RPMI7951 (cell line): ENCODE results near the gene EEF1A2. TPM values are rescaled to one million over a fixed set of nuclear protein-coding genes. Genes with fewer than 3 reads are reported as not detected.

ENCODE experiments used
- DNase-seq: peaks from one replicate; pipeline ENCODE4 v3.0.0-alpha.2; 2012; ENCODE audit warnings: low read depth
- total RNA-seq: library from RNA; depleted of rRNA; stranded (reverse); fragments of >200 nt; shearing (Covaris generic); gene quantifications from 2 replicates; pipeline ENCODE4 v1.2.3, GENCODE V29; 2014

EEF1A2 gene
- total RNA-seq, 1 experiment from 2014 or later: 14.1 TPM

DNA sequence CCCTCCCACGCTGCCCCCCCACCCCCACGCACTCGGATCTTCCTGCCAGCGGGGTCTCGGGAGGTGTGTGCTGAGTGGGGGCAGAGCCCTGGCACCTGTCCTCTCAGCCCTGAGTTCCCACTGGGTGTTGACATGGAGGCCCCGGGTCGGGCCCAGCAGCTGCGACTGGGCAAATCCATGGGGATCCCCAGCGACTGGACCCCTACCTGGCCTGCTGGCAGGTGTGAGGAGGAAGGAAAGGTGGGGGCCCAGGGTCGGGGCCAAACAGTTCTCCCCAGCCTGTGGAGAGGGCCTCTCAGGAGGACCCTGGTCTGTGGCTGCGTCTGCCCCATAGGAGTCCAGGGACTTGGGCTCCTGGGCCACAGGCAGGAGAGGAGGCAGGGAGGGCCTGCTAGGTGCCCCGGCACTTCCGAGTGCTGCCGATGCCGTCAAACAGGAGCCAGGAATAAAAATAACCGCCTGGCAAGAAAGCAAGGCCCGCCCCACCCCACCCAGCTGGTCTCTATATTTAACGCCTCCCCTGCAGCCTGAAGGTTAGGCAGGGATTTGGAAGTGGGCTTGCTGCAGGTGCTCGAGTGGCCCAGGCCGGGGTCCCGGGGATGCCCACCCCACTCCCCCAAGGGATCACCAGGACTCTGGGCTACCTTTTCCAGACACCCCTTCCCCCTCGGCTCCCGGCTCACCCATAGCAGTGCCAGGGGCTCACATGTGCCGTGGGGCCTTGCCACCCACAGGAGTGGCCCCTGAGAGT lies 1.4 kb upstream of the EEF1A2 start:
- no peak for DNase-seq

DNA sequence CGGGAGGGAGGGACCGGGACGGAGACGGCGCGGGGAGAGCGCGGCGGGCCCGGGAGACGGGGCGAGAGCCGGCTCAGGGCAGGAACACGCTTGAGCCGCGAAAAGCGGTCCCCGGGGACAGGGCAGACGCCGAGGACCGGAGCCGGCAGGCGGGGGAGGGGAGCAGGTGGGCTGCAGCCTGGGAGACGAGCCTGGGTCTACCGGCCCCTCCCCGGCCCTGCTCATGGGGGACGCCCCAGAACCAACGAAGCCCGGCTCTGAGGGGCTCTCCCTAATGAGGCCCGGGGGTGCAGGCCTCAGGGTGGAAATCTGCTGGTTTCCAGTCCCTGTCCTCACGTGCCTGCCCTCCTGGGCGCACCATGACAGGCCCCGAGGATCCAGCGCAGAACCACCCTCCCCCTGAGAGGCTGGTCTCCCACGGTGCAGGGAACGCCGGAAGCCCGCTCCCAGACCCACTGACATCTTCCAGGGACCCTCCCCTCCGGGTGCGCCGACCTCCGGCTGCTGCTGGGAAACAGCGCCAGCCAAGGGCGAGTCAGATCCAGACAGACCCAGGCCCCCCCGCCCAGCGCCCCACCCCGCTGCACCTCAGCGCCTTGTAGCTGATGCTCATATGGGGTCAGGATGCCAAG lies 571 bp upstream of the EEF1A2 start:
- no peak for DNase-seq

DNA sequence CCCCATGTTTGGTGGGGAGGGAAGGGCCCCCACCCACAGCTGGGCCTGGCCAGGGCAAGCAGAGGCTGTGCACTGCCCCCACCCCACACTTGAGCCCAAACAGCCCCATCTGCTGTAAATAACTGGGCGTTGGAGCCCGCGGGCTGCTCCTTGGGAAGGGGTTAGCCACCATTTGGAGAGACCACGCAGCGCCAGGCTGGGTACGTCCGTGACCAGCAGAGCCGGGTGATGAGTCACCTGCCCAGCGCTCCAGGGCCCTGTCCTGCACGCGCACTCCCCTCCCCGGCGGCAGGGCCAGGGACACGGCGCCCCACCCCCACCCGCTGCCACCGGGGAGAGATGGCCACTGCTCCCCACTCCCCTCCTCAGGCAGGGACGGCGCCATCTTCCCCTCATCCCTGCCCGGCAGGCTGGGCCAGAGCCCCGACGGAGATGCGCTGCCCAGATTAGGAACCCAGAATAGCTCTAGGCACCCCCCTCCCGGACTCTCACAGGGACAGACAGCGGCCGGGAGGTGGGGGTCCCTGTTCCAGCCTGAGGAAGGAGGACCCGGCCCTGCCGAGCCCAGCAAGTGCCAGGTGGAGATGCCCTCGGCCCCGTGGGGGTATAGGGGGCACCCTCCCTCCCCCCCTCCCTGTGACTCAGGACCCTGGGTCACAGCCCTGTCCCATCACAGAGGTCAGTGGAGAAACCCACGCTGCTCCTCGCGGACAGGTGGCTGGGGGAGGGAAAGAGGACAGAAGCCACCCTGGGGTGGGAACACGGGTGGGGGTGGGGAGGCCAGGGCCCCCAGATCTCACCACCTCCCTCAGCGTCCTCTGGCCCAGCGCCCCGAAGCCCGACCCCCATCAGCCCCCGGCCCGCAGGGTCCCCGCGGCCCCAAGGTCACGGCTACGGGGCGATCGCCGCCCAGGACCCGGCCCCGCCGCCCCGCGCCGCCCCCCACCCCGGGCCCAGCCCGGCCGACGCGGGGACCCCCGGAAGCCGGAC lies 642 bp downstream of the EEF1A2 start:
- DNase-seq: peak; percentile 79

DNA sequence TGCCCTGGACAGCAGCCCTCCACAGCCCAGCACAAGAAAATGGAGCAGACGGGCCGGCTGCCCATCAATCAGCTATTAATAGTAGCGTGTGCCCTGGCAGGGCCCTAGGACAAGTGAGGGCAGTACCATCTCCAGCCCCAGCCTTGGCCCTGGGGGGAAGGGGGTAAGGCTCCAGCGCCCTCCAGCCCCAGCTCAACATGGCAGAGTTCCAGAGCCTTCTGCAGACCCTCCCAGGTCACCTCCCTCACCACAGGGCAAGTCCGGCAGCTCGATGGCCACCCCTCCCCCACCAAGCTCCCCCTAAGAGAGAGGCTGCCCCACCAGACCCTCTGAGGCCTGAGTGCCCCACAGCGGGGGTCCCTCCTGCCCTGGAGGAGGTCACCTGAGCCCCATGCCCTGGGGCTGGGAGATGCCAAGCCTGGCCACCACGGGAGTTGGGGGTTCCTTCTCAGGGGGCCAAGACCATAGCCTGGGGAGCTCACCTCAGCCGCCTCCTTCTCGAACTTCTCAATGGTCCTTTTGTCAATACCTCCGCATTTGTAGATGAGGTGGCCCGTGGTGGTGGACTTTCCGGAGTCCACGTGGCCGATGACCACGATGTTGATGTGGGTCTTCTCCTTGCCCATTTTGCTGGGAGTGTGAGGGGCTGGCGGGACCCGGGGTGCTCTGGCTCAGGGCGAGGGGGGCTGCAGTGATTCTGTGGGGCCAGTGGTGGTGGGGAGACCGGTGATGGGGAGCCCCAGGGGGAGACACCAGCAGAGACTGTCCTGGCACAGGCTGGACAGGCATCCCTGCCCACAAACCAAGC lies 1.5 kb downstream of the EEF1A2 start:
- DNase-seq: no peak

DNA sequence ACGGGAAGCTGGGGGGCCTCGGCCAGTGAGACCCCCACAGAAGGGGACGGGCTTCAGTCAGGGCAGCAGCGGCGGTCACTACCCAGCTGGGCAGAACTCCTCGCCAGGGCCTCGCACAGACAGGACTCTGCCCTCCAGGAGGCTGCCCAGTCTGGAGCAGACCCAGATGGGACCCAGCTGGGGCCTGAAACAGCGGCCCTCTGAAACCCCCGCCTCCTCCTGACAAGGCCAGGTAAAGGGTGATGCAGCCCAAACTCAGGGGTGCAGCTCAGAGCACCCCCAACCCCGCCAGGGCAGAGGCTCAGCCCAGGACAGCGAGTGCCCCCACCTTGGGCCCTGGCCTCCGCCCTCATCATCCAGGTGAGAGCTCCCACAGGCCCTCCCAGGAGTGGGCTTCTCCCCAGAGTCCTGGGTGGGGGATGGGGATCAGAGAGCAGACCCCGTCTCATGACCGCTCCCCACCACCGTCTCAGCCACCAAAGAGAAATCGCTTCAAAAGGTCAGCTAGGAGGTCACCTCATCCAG lies 2.2 kb downstream of the EEF1A2 start:
- no peak for DNase-seq

DNA sequence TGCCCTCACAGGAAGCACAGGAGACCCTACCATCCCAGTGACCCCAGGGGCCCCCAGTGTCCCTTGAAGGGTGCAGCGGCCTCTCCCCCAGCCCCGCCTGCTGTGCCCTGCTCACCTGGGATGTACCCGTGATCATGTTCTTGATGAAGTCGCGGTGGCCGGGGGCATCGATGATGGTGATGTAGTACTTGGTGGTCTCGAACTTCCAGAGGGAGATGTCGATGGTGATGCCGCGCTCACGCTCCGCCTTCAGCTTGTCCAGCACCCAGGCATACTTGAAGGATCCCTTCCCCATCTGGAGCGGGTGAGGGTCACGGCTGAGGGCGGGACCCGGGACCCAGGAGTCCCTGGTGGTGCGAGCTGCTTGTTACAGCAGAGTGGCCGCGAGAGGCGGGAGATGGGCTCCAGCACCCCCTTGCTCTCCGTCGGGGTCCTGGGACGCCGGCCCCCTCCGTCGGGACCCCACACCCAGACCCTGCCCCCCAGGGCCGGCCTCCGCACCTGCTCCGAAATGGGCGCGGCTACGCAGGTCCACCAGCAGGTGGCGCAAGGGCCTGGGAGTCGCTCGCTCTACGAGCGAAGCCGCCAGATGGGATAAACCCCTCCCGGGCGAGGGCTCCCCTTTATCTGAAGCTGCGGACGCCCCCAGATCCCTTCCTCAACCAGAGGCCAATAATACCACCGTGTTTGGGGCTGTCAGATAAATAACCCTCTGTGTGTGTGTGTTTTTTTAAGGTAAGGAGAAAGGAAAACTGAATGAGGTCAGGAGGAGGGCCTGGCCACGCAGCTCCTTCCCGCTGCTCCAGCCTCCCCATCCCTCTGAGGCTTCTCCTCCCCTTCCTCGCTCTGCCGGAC lies 2.9 kb downstream of the EEF1A2 start:
- peak; percentile 53 for DNase-seq

DNA sequence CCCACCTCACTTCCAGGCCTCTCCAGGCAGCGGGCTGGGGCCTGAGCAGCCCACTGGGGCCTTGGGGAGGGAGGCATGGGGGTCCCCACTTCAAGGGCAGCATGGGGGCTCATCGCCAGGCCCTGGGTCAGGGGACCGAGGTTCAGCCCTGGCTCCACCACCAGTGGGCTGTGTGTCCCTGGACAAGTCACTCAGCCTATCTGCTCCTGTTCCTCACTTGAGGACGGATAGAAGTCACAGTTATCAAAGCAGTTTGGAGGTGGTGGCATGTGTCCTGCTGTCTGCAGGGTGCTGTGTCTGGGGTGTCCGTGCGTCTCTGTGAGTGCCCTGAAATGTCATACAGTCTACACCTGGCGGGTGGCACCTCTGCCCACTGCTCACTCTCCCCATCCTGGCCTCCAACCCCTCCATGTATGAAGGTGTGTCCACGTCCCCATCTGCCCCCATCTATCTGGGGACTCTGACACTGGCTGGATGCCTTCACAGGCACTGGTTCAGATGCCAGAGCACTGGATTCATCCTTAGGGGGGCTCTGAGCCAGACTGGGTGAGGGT lies 3.6 kb downstream of the EEF1A2 start:
- DNase-seq: no peak

DNA sequence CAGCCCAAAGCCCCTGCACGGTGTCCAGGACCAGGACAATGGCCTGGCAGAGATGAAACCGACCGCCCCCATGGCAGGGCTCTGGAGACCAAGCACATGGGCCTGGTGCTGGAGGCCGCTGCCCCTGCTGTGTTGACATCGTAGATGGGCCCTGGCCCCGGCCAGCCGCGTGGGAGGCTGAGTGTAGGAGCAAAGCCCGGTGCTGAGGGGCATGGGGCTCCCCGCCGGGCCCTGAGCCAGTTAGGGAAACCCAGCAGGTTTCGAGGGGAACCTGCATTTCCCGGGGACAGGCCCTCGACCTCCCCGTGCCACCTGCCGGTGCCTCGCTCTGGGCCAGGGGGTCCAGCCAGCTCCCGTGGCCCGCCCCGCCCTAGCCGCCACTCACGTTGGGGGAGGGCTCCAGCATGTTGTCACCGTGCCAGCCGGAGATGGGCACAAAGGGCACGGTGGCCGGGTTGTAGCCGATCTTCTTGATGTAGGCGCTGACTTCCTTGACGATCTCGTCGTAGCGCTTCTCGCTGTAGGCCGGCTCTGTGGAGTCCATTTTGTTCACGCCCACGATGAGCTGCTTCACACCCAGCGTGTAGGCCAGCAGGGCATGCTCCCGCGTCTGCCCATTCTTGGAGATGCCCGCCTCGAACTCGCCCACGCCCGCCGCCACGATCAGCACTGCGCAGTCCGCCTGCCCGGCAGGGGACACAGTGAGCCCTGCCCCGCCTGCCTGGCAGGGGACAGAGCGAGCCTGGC lies 4.3 kb downstream of the EEF1A2 start:
- no peak for DNase-seq

DNA sequence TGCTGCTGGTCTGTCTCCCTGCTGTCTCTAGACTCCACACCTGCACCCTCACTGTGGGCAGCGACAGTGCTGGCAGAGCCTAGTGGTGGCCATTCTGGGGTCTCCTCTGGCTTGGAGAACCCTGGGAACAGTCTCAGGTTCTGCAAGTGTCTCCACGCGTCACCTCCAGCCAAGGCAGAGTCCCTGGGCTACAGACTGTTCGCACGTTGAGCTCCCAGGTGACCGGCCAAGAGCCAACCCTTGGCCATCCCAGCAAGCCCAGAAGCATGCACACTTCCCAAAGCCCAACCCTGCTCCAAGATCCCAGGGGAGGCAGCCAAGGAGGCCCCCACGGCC lies 4.8 kb downstream of the EEF1A2 start:
- no peak for DNase-seq

DNA sequence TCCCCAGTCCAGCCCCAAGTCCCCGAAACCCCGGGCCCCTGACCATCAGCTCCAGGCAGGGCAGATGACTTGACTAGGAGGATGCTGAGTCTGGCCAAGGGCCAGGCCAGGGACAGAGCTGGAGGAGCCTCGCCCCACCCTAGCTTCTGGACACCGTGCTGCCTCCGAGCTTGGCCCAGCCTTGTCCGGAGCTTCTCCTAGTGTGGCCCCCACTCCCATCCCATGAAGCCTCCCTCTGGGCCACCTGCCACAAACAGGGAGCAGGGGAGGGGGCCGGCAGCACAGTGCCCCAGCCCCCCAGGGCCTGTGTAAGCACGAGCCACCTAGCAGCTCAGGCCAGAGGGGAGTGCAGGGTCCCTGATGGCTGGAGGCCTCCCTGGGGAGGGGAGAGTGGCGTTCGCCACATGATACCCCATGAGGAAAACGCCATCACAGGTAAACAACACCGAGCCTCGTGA lies 5.3 kb downstream of the EEF1A2 start:
- DNase-seq: no peak

DNA sequence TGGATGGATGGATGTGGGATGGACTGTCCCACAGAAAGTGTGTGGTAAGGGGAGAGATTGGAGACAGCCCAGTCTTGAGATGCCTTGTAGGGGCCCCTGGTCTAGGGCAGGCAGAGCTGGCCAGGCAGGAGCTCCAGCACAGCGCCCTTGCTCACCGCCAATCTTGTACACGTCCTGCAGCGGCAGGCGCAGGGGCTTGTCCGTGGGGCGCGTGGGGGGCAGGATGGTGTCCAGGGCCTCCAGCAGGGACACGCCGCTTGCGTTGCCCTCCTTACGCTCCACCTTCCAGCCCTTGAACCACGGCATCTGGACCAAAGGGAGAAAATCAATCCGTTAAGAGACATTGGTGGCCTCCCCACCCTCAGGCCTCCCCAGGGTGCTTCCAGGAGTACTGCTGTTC lies 5.9 kb downstream of the EEF1A2 start:
- DNase-seq: no peak

DNA sequence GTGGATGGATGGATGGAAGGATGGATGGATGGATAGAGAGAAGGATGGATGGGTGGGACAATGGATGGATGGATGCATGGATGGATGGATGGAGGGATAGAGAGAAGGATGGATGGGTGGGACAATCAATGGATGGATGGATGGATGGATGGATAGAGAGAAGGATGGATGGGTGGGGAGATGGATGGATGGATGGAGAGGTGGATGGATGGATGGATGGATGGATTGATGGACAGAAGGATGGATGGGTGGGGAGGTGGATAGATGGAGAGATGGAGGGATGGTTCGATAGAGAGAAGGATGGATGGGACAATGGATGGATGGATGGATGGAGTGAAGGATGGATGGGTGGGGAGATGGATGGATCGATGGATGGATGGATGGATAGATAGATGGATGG lies 6.4 kb downstream of the EEF1A2 start:
- DNase-seq: no peak

DNA sequence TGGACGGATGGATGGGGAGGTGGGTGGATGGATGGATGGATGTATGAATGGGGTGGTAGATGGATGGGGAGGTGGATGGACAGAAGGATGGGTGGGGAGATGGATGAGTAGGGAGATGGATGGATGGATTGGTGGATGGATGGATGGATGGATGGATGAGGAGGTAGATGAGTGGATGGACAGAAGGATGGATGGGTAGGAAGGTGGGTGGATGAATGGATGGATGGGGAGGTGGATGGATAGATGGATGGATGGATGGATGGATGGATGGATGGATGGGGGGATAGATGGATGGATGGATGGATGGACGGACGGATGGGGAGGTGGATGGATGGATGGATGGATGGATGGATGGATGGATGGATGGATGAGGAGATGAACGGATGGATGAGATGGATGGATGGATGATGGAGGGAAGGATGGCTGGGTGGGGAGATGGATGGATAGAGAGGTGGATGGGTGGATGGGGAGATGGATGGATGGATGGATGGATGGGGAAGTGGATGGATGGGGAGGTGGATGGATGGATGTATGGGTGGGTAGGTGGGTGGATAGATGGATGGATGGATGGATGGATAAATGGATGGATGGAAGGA lies 7.2 kb downstream of the EEF1A2 start:
- no peak for DNase-seq

DNA sequence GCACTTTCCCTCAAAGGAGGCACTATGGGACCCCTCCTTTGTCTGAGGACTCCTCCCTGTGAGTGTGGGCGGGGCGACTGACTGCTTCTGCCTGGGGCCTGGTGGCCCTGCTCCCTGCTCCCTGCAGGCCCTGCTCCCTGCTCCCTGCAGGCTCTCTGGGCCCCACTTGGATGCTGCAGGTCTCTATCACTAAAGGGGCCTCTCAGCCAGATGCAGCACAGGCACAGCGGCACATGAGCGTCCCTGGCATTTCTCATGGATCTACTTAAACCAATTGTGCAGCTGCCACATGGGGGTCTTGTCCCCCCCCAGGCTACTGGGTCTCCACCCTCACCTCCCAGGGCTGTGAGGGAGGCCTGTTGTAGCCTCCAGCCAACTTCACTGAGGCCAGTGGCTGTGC lies 7.8 kb downstream of the EEF1A2 start:
- DNase-seq: no peak

DNA sequence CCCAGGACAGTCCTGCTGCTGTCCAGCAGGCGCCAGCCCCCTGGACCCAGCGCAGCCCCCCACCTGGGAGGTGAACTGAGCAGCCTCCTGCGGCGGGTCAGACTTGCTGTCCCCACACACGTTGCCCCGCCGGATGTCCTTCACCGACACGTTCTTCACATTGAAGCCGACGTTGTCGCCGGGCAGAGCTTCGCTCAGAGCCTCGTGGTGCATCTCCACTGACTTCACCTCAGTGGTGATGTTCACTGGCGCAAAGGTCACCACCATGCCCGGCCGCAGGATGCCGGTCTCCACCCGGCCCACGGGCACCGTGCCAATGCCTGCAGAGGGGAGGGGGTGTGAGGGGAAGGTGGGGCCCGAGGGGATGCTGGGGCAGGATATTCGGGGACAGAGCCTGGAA lies 8.5 kb downstream of the EEF1A2 start:
- no peak for DNase-seq

DNA sequence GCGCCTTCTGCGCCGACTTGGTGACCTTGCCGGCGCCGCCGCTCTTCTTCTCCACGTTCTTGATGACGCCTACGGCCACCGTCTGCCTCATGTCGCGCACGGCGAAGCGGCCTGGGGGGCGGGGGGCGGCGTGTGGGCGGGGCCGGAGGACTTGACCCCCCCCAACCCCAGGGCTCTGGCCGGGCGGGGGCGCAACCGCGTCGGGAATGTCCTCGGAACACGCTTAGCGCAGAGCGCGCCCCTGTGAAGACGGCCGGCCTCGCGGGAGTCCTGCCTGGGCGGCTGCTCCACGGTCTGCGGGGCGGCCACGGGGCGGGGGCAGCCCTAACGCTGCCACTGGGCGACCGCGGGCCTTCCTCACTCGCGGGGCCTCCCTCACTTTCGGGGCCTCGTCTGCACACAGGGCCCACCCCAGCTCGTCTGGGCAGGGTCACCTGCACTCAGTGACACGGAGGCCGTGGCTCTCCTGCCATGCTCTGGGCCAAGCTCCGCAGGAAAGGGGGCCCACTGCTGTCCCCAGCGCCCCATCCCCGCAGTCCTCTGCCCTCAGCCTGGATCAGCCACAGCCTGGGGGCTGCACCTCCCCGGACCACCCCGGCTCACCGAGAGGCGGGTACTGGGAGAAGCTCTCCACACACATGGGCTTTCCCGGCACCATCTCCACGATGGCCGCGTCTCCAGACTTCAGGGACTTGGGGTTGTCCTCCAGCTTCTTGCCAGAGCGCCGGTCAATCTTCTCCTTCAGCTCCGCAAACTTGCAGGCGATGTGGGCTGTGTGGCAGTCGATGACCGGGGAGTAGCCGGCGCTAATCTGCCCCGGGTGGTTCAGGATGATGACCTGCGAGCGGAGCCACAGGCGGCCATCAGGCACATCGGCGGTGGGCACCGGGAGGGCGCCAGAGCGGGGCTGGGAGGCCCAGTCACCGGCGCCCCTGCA lies 10.3 kb downstream of the EEF1A2 start:
- DNase-seq: no peak

DNA sequence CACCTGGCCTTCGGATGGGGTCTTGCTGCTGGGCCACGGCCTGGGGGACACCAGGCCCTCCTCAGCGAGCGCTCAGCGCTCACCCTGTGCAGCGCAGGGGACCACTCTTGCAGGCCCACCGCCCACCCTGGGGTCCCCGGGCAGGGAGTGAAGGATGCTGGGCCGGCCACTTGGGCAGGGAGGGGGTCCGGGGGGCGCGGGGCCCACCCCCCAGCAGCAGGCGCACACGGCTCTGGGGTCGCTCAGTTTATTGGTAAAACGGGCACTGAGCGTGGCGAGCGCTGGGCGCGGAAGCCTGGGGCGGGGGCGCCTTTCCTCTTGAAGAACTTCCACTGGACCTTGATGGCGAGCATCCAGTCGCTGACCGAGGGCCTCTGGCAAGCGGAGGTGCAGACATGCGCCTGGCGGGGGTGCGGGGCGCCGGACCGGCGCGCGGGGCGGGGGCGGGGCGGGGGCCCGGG lies 11.1 kb downstream of the EEF1A2 start:
- no peak for DNase-seq
